SKM-1 treated with dmso at 0.1 percent for 144 hours (cell line): ENCODE results near the gene ZBTB45.
"Not testable (repeated sequence)": the region's sequence is repeated elsewhere in the genome, so short reads cannot be mapped to it uniquely, and the experiment has no call there.

Source experiments
- DNase-seq: peaks from one replicate; lab custom pipeline; 2025; ENCODE audit not compliant: unreplicated experiment; lab: John Stamatoyannopoulos, UW

The ZBTB45 gene

DNA sequence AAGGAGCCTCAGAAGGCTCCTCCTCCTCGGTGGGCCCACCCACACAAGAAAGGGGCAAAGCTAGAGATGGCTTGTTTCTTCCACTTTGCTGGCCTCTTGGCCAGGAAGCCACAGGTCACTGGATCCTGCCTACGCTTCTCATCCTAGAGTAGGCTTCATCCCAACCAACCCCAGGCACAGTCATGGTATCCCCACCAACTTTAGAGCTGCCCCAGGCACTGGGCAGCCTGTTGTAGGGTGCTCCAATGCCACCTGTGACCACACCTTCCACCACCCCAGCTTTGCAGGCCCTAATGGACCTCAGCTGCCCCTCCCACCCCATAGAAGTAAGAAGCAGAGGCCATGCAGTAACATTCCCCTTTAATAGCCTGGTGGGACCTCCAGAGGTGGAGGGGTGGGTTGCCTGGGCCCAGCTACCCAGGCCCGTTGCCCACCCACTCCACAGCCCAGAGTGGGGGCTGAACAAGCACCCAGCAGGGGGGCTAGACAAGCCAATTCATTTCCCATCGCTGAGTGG lies 35.8 kb upstream of the ZBTB45 start:
- DNase-seq, result no peak

DNA sequence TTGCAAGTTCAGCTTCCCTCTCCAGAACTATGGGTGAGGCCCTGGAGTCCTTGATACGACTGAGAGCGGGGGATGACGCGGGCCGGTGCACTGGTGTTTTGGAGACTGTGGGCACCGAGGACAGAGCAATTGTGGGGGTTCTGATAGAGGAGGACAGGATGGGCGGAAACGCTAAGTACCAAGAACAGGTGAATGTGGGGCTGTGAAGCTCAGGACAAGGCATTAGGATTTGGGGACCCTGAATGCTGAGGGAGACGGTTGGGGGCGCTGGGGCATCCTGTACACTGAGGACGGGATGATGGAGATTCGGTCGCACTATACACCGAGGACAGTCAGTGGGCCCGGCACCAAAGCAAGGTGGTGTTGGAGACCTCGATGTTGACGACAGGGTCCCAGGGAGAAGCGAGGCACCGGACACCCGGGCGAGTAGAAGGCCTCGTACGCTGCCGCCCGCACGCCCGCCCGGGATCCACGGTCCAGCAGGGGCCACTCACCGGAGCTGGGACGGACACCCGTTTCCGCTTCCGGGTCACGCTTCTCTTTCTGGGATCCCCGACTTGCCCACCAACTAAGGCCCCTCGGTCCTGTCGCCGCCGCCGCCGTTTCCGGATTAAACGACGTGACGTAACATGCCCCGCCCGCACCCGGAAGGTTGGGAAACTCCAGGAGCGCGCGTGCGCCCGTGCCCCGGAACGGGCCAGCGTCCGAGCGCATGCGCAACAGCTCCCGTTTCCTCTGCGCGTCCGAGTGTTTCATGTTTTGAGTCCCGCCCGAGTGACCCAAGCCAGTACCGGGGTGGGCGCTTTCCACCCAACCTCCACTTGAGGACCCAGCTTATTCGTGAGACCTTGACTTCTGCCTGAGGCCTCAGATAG lies 35.1 kb upstream of the ZBTB45 start, which contains the start of gene CHMP2A:
Gene CHMP2A, minus strand, starts transcription at position 612 of the 875 bp plus-strand sequence. CDS start 893 bp downstream, outside the sequence.
- DNase-seq, result no peak

DNA sequence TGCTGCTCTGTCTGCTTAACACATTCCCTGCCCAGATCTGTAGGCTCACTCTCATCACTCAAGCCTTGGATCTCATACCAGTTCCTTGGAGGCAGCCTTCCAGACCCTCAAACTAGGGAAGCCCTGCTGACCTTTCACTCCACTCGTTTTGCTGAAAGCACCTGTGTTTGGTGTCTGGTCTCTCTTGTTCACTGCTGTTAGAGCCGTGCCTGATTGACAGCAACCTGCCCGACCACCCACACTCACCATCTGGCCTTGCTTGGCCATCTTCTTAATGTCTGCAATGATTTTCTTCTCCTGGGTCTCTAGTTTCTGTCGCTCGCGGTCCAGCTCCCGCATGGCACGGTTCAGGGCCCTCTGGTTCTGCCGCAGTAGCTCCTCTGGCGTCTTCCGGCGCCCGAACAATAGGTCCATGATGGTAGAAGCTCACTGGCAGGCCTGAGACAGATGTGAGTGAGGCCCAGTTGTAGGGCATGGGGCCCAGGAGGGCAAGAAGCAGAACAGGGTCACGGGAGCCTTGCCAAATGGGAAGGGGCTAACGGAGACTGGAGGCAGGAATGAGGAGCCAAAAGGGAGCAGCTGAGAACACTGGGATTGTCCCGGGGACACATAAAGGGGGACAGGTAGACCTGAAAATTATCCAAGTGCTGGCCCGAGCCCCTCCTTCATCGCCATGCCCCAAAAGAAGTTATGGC lies 34.3 kb upstream of the ZBTB45 start:
- DNase-seq, result no peak

DNA sequence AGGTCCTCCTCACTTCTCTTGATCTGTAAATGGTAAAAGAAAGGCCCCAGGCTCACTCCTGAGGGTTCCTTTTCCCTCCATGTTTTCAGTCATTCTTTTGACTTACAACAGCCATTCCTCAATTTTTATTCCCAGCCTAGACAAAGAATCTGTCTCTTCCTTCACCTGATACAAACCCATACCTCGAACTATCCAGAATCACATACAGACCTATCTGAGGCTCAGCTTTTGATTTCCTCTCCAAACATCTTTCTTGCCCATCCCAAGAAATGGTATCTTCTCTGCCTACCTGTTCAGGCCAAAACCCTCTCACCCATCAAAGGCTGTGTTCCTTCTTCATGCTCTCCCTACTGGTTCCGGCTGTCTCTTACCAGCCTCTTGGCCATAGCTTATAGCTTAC lies 33.0 kb upstream of the ZBTB45 start:
- no peak for DNase-seq

DNA sequence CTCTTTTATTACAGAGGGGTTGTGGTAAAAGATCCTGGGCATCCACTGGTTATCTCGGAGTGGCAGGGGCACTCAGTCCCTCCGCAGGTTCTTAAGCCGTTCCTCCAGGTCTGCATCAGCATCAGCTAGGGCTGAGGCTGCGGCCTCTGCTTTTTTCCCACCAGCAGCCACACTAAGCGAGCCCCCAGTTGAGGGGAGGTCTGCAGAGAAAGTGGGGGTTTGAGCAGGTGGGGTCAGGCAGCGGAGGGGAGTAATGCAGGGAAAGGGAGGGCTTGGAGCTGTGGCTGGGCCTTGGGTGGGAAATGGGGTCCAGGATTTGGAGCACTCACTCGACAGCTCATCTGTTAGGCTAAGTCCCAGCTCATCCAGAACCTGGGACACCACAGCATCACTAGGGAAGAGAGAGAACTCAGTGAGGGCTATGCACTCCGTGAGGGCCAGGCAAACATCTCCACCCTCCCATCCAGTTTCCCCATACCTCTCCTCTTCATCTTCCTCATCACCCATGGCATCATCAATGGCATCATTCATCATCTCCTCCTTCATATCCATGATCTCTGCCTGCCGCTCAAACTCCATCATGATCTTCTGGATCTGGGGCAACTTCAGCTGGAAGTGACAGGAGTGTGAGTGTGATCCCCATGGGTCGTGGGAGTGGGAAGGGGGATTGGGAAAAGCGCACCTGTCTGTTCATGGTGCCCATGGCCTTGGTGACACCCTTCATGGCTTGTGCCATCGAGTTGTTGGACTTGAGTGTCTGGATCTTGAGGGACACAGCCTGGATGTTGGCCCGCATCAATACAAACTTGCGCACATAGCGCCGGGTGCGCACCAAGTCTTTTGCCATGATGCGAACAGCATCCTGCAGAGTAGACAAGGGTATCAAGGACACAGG lies 32.2 kb upstream of the ZBTB45 start:
- no peak for DNase-seq

DNA sequence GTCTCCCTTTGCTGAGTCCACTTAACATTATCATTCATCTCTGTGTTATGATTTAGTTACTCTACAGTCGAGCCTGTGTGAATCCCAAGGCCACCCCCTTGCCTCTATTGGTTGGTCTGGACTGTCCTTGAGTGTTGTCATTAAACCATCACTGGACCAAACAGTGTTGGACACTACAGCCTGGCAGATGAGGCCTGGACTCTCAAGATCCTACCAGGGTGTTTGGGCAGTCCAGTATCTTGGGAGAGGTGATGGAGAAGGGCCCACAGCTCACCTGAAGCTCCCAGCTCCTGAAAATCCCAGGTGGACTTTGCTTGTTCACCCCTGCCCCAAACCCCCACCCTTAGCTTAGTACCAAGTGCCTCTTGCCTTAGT lies 31.5 kb upstream of the ZBTB45 start:
- DNase-seq, result no peak

DNA sequence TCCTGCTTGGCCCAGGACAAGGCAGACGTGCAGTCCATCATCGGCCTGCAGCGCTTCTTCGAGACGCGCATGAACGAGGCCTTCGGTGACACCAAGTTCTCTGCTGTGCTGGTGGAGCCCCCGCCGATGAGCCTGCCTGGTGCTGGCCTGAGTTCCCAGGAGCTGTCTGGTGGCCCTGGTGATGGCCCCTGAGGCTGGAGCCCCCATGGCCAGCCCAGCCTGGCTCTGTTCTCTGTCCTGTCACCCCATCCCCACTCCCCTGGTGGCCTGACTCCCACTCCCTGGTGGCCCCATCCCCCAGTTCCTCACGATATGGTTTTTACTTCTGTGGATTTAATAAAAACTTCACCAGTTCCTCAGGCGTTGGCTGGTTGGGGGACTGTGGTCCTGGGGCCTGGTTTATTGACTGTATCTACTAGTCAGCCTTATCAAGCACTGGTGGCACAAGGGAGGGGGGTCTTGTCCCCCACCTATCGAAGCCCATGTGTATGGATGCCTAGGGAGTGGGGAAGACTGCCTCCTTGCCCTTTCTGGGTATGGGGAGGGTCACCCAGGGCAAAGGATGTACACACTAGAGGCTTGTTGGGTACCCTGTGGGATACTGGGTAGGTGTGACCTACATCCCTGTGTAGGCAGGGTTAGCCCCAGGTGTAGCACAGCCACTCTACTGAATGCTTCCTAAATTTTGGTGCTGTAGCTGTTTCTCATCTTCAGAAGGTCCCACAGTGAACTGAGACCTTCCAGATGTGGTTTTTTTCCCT lies 30.9 kb upstream of the ZBTB45 start:
- DNase-seq, result no peak

DNA sequence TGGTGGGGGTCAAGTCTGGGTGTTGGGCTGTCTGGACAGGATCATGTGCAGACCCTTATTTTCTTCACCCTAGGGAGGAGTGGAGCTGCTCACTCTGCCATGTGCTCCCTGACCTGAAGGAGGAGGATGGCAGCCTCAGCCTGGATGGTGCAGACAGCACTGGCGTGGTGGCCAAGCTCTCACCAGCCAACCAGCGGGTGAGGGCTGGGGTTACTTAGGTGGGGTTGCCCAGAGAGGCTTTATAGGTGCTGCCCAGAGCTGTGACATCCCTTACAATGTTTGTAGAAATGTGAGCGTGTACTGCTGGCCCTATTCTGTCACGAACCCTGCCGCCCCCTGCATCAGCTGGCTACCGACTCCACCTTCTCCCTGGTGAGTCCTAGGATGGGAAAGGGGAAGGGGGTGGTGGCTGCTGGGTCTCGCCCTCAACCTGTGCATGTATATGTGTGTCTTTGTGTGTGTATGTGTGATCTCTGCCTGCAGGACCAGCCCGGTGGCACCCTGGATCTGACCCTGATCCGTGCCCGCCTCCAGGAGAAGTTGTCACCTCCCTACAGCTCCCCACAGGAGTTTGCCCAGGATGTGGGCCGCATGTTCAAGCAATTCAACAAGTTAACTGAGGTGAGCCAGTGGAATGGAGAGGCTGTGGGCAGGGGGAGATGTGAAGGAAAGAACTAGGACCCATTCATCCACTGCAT lies 30.2 kb upstream of the ZBTB45 start:
- no peak for DNase-seq

DNA sequence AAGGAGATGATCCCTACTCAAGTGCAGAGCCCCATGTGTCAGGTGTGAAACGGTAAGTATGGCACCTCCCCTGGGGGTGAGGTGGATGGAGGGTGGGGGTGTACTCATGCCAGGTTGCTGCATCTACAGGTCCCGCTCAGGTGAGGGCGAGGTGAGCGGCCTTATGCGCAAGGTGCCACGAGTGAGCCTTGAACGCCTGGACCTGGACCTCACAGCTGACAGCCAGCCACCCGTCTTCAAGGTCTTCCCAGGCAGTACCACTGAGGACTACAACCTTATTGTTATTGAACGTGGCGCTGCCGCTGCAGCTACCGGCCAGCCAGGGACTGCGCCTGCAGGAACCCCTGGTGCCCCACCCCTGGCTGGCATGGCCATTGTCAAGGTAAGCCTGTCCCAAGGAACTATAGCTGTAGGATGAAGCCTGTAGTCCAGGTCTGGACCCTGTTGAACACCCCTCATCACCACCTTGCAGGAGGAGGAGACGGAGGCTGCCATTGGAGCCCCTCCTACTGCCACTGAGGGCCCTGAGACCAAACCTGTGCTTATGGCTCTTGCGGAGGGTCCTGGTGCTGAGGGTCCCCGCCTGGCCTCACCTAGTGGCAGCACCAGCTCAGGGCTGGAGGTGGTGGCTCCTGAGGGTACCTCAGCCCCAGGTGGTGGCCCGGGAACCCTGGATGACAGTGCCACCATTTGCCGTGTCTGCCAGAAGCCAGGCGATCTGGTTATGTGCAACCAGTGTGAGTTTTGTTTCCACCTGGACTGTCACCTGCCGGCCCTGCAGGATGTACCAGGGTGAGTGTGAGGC lies 29.5 kb upstream of the ZBTB45 start:
- DNase-seq, result no peak

DNA sequence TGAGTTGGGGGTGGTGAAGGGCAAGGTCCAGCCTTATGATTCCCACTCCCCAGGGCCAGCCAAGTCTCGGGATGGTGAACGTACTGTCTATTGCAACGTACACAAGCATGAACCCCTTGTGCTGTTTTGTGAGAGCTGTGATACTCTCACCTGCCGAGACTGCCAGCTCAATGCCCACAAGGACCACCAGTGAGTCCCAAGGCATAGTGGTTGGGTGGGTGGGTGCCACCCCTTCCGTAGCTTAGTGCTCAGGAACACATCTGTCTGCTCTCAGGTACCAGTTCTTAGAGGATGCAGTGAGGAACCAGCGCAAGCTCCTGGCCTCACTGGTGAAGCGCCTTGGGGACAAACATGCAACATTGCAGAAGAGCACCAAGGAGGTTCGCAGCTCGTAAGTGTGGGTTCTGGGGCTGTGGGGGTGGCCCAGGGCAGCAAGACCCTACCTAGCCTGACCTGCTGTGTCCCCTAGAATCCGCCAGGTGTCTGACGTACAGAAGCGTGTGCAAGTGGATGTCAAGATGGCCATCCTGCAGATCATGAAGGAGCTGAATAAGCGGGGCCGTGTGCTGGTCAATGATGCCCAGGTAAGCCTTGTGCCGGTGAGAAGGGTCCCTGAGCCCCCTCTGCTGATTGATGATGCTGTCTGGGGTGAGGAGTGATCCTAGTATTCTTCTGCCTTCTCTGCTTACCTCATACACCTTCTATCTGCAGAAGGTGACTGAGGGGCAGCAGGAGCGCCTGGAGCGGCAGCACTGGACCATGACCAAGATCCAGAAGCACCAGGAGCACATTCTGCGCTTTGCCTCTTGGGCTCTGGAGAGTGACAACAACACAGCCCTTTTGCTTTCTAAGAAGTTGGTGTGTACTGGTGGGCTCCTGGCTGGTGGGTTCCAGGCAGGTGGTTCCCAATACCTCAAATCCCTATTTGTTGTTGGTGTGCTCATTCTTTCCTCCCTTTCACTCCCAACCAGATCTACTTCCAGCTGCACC lies 28.0 kb upstream of the ZBTB45 start:
- DNase-seq, result no peak

DNA sequence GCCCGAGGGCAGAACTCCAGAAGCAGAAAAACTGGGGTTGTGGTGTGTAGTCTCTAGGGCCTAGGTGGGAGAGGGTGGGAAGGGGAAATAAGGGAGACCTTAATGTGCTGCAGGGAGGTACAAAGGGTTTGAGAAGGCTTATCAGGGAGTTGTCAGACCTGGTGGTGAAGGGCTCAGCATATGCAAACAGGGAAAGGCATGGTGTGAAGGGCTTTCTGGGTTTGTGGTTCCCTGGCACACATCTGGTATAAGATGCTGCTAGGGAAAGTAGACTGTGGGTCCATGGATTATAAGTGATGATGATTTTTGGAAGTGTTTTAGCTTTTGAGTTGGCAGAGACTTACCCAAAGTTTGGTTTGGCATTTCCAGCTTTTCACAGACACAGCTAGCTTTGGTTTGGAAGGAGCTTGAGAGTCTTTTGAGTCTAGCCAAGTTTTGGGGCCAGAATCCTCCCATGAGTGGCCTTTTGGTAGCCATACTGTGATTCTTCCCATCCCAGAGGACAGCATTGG lies 26.5 kb upstream of the ZBTB45 start:
- DNase-seq, result no peak

DNA sequence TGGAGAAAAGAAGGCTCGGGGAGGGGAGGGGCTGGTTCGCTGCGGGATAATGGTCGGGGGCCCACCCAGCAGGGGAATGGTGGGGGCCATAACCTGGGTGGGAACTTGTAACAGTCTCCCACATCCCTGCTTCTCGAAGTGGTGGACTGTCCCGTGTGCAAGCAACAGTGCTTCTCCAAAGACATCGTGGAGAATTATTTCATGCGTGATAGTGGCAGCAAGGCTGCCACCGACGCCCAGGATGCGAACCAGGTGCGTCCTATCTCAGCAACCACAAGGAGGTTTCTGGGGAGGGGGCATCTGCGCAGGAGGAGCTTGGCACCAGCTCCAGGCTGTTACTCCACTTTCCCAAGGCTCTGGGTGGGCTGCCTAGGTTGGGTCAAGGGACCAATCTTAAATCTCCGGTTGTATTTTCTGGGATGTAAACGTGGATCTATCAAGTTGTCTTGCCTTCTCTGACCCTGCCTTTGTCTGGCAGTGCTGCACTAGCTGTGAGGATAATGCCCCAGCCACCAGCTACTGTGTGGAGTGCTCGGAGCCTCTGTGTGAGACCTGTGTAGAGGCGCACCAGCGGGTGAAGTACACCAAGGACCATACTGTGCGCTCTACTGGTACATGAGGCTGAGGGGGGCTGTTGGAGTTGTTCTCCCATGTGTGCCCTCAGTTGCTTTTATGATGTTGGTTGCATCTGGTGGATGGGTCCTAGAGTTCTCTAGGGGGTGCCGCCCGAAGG lies 25.8 kb upstream of the ZBTB45 start:
- no peak for DNase-seq

DNA sequence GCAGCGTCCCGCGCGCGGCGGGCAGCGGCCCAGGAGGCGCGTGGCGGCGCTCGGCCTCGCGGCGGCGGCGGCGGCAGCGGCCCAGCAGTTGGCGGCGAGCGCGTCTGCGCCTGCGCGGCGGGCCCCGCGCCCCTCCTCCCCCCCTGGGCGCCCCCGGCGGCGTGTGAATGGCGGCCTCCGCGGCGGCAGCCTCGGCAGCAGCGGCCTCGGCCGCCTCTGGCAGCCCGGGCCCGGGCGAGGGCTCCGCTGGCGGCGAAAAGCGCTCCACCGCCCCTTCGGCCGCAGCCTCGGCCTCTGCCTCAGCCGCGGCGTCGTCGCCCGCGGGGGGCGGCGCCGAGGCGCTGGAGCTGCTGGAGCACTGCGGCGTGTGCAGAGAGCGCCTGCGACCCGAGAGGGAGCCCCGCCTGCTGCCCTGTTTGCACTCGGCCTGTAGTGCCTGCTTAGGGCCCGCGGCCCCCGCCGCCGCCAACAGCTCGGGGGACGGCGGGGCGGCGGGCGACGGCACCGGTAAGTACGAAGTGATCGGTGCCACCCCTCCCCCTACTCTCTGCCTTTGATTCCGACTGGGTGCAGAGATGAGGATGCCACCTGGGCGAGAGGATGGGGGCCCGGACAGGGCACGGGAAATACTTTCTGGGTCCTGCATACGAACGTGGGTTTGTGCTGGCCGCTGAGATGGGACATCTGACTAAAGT lies 25.1 kb upstream of the ZBTB45 start:
- DNase-seq, result no peak

DNA sequence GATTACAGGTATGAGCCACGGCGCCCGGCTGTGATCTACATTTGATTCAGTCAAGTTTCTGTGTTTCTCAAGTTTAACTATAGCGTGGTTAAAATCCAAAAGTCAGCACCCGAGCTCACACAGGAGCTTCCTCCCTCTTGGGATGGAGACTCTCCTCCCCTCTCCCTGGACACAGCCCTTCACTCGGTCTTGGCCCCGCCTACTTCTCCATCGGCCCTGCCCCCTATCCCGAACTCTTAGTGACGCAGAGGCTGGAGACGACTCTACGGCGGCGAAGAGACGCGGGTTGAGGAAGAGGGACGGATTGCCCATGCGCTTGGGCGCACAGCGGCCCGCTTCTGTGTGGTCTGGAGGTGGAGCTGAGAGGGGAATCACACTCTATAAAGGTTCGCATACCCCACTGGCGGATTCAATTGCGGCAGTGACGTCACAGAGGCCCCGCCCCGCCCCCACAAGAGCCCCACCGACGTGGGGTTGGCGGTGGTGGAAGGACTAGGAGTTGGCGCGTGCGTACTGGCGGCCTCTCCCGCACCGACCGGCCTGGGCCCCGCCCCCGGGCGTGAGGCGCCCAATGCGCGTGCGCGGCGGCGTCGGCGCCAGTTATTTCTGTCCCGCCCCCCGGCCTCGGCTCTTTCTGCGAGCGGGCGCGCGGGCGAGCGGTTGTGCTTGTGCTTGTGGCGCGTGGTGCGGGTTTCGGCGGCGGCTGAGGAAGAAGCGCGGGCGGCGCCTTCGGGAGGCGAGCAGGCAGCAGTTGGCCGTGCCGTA lies 24.4 kb upstream of the ZBTB45 start, which contains the start of gene TRIM28:
Gene TRIM28, plus strand, starts transcription at position 239 of the 765 bp plus-strand sequence. CDS start 694 bp downstream, outside the sequence.
- DNase-seq, result no peak

DNA sequence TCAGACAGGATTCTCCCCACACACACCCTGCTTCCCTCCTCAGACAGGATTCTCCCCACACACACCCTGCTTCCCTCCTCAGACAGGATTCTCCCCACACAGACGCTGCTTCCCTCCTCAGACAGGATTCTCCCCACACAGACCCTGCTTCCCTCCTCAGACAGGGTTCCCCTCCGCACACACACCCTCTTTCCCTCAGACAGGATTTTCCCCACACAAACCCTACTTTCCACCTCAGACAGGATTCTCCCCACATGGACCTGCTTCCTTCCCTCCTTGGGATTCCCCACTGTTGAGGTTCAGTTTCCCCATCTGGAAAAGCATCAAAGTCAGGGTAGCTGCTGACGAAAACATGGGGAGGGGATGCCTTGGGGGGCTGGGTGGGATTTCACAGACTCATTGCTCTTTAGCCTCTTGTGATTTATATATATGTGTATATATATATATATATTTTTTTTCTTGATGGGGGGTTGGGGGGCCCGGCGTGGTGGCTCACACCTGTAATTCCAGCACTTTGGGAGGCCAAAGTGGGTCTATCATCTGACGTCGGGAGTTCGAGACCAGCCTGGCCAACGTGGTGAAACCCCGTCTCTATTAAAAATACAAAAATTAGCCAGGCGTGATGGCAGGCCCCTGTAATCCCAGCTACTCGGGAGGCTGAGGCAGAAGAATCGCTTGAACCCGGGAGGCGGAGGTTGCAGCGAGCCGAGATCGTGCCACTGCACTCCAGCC lies 23.2 kb upstream of the ZBTB45 start:
- DNase-seq, result not testable (repeated sequence)
